Activated naive CD4-positive, alpha-beta T cell (primary cell): ENCODE results near the gene FGF19.

Experiments used
- DNase-seq, 4 experiments: peaks; one replicate each; lab custom pipeline; 2025; lab: John Stamatoyannopoulos, UW

Gene FGF19

DNA sequence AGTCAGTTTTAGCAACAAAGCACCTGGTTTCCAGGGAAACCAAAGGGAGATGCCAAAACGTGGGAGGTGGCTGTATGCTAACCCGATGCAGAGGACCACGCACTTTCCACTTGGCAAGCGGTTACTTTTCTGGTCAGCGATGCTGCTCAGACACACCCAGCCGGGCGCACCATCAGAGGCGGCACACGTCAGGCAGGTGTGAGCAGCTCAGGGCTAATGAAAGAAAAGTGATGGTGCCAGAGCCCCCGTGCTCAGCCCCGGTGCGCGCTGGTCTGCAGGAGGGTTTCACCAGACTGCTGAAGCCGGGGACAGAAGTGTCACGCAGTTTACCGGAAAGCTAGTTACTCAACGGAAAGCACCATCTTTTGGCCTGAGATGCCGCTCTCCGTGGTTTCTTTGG is 34.3 kb downstream of the FGF19 start:
- DNase-seq: no peak

GRCh38 chr11:69667619-69668604 is 35.9 kb downstream of the FGF19 start:
- DNase-seq: no peak

DNA sequence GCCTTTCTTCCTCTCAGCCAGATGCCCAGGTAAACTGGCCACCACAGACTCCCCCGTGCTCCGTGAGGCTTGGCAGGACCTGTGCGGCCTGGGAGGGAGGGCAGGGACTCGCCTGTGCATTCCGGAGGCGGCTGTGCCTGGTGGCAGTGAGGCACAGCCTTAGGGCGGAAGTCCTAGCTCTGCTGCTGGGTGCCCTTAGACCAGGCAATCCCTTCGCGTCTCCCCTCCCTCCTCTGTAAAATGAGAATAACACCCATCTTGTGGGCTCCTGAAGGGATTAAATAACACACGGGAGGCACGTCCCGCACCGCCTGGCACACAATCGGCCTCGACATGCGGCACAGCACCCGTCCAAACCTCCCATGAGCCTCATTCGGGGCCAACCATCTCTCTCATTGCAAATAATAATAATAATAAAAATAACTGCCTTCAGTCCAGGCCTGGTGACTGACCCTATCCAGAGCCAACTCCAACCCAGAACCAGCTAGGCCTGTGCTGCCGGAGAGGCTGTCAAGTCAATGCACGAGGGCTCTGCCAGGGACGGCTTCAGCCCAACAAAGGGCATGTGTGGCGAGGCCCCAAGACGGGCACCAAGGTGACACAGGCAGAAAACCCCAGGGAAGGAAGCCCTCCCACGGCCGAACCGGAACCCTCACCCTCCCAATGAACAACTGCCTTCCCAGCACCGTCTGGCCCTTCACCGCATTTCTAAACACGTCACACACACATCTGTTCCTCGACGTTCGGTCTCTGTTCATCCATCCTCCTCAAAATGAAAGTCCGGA is 36.9 kb downstream of the FGF19 start:
- DNase-seq: no peak

DNA sequence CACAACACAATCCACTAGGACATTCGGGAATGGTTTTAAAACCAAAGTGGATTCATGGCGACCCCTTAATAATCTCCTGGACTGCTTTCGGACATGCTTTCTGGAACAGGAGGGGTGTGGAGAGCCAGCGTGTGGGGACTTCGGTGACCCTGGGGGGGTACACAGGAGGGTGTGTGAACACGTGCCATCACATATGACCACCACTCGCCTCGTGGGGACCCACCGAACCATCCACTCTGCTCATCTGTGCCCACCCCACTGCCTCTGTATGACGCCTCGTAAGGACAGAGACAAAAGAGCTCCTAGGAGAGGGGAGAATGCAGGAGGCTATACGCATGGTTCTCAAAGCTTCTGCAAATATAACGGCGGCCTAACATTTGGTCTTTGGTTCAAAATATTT is 37.6 kb downstream of the FGF19 start:
- no peak for DNase-seq

DNA sequence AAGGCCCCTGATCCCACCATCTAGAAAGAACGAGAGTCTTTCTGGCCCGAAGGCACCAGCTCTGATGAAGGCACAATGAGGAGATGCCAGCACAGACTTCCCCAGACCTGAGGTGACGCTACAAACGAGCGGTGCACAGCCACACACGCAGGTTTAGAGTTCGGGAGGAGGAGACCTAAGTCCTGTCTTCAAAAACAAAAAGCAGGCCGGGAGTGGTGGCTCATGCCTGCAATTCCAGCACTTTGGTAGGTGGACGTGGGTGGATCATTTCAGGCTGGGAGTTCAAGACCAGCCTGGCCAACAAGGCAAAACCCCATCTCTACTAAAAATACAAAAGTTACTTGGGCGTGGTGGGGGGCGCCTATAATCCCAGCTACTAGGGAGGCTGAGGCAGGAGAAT is 38.2 kb downstream of the FGF19 start:
- no peak for DNase-seq

DNA sequence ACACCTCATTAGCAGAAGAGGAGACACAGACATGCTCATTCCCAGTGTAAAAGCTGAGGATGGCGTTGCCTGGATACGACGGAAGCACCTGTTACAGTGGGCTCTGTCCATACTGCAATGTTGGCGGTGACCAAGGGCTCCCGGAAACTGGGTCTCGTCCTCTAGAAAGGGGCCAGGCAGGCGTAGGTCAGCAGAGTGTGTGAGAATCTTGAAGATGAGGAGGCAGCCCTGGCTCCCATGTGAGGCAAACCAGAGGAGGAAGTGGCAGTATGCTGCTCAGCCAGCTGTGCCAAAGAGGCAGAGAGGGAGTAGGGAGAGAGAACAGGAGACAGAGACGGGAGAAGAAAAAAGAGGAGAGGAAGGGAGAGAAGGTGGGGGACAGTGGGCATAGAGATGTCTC is 38.9 kb downstream of the FGF19 start:
- DNase-seq: no peak

DNA sequence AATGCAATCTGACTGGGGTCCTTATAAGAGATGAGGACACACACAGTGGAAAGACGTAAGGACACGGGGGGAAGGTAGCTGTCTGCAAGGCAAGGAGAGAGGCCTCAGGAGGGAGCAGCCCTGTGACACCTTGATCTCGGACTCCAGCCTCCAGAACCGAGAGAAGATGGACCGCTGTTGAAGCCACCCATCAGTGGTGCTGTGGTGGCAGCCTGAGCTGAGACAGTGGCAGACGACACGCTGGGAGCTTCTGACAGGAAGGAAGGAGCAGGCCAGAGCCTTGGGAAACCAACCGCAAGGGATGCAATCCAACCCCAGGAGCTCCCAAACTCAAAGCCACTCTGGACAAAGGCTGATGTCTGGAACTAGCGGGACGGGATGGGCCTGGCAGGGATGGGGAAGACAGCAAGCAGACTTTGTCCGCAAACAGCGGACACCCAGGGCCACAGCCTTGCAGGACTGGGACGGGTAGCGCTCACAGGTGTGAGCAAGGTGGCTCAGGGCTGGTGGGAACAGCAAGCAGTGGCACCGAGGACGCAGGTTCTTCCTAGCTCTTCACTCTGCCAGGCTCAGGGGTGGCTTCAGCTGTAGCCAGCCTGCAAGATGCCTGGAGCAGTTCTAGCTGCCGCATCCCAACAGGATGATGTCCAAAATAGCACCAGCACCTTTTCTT is 39.6 kb downstream of the FGF19 start:
- DNase-seq: no peak

GRCh38 chr11:69663326-69663725 is 40.5 kb downstream of the FGF19 start:
- DNase-seq: no peak

GRCh38 chr11:69662806-69663205 is 41.0 kb downstream of the FGF19 start:
- no peak for DNase-seq

- no peak for DNase-seq
Observed at GRCh38 chr11:69662021-69662698, 41.7 kb downstream of the FGF19 start.

- no peak for DNase-seq
Observed at GRCh38 chr11:69661413-69661715, 42.5 kb downstream of the FGF19 start.

DNA sequence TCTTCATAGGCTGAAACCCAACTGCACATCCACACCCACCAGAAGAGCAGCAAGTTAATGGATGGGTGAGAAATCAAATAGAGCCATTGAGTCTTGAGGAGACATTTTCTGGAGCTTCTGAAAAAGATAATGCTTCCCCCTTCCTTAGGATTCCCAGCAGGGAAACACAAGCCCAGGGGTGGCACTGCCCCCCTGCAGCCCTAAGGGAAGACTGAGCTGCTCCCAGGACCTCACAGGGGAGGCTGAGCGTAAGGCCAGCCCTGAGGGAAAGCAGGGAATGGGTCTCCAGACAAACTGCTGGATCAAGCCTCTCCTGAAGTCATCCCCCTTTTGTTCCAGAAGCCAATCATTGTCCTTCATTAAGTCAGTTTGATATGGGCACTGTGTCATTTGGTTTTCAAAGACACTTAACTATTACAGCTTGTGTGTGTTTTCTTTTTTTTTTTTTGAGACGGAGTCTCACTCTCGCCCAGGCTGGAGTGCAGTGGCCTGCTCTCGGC is 43.8 kb downstream of the FGF19 start:
- no peak for DNase-seq

GRCh38 chr11:69659591-69659990 is 44.2 kb downstream of the FGF19 start:
- DNase-seq: no peak

DNA sequence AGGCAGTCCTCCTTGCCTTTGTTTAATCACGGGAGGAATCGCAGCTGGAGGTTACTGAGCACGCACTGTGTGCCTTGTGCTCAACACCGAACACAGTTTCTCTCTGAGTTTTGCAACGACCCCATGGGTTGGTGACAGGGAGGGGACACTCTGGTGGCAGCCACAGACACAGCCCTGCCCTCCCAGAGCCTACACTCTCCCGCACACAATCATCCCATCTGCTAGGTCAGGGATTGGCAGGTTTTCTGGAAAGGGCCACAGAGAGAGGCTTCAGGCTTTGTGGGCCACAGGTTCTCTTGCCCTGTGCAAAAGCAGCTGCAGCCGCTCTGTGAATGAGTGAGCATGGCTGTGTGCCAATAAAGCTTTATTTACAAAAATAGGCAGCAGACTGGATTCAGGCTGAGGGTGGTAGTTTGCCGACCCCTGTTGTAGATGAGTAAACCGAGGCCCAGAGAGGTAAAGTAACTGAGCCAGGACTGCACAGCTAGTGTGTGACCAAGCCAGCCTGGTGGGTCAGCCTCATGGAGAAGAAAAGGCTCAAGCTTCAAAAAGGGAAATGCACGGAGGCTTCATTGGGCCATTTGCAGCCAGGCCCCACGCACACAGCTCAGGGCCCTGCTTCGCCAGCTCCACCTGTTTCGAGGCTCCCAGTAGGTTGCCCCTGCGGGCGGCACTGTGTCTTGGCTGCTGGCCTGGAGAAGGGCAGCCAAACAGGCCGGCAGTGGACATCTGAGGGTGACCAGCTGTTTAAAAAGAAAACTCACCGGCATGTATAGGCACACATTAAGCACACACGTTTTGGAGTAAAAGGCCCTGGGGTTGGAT is 45.0 kb downstream of the FGF19 start:
- no peak for DNase-seq

DNA sequence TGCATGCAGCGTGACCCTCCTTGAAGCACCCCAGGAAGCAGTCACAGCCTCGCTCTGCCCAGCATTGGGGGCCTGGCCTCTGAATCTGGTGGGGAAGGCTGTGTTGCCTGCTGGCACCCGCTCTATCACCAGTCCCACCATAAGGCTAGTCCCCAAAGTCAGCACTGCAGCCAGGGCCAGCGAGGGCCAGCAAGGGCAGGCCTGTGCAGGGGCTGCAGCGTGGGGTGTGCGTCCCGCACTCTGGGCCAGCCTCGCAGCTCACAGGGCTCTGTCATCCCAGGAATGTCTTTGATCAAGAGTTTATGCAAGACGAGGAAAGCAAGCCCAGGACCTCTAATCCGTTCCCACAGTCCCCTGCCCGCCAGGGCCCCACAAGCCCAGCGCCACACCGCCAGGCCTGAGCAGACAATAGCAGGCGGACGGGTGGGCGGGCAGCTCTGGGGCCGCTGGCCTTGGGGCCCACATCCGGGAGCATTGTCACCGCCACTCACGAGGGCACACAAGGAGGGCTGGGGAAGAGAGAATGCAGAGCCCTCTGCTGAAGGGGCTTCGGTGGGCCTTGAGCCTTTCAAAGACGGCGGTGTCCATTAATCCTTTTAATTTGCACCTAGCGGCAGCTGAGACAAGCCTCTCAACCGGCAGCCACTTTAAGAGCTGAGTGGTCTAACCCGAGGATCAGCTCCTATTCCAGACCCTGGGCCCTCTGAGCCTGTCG is 45.8 kb downstream of the FGF19 start:
- DNase-seq: no peak

- DNase-seq: no peak
Observed at GRCh38 chr11:69657456-69657910, 46.3 kb downstream of the FGF19 start.

DNA sequence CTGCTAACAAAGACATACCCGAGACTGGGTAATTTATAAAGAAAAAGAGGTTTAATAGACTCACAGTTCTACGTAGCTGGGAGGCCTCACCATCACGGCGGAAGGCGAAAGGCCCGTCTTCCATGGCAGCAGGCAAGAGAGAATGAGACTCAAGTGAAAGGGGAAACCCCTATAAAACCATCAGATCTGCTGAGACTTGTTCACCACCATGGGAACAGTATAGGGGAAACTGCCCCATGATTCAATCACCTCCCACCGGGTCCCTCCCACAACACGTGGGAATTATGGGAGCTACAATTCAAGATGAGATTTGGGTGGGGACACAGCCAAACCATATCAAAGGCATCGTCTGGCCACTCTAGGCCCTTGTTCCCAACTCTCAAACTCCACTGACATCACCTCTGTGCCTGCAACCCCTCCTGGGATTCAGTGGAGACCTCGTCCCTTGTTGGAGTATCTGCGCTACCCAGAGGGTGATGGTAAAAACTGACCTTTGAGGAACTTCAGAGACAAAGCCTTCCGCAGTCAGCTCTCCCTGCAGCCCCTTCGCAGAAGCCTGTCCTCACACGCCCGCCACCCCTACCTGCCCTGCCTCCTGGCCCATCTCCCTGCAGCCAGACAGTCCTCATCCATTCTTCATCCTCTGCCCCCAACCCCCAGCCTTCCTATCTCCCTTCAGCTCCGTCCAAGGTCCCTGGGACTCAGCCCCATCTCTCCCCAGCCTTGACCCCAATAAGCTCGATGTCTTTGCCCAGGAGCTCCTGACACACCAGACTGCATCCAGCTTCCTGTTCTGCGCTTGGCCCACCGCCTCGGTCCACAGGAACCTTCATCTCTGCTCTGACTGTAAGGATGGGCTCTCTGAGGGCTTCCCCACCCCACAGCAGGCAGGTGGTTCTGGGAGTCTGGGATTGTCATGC is 47.0 kb downstream of the FGF19 start:
- DNase-seq: no peak

- no peak for DNase-seq
Observed at GRCh38 chr11:69655479-69656428, 48.1 kb downstream of the FGF19 start.
